ENCODE results near the gene RFPL4AL1.
"Not testable (repeated sequence)": the region's sequence is repeated elsewhere in the genome, so short reads cannot be mapped to it uniquely, and the experiment has no call there.

RFPL4AL1 gene

DNA sequence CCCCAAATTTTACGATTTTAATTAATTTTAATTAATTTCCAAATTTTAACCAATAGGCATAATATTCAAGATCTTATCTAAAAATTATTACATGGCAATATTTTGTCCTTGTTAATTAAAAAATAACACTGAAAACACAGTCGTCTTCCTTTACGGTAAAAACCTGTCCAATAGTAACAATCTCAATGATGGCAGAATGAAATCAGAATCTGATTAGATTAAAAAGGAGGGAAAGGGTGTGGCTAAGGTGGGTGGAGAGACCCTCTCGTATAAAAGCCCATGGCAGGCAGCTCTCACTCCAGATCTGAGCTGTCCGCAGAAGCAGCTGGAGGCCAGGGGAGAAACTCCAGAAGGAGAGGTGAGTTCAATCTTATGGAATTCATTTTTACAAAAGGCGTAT lies at the start of gene RFPL4AL1:
Gene RFPL4AL1 (plus strand): TSS at position 301 of the 400 bp plus-strand sequence. CDS start 2,687 bp downstream, outside the sequence.
- not testable (repeated sequence) for DNase-seq

DNA sequence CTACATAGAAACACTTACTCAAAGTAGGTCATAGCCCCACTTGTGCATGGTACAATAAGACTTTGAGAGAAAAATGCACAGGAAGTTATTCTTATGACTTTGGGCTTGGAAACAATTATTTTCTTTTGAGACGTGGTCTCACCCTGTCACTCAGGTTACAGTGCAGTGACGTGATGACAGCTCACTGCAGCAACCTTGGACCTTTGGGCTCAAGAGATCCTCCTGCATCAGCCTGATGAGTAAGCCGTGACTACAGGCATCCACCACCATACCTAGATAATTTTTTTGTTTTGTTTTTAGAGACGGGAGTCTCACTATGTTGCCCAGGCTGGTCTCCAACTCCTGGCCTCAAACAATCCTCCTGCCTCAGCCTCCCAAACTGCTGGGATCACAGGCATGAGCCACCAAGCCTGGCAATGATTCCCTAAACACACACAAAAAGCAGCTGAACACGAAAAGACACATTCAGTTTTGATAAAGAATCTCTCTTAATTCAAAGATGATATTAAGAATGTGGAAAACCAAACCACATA lies 48.6 kb upstream of the RFPL4AL1 start:
- no peak for DNase-seq

- DNase-seq = no peak
Measured at GRCh38 chr19:55720801-55721200, 48.1 kb upstream of the RFPL4AL1 start.

- no peak for DNase-seq
Measured at GRCh38 chr19:55723491-55723890, 45.4 kb upstream of the RFPL4AL1 start.

- DNase-seq = not testable (repeated sequence)
Measured at GRCh38 chr19:55730378-55730777, 38.5 kb upstream of the RFPL4AL1 start.

GRCh38 chr19:55738302-55738701 lies 30.6 kb upstream of the RFPL4AL1 start, which contains the start of gene NLRP9:
Gene NLRP9, minus strand, starts transcription at chr19:55738402. Its CDS starts 28 bp downstream, at chr19:55738374.
- no peak for DNase-seq

- DNase-seq = no peak
Measured at GRCh38 chr19:55750715-55751114, 18.2 kb upstream of the RFPL4AL1 start.

- no peak for DNase-seq
Measured at GRCh38 chr19:55753401-55753800, 15.5 kb upstream of the RFPL4AL1 start.

- DNase-seq = not testable (repeated sequence)
Measured at GRCh38 chr19:55756808-55757207, 12.1 kb upstream of the RFPL4AL1 start.

DNA sequence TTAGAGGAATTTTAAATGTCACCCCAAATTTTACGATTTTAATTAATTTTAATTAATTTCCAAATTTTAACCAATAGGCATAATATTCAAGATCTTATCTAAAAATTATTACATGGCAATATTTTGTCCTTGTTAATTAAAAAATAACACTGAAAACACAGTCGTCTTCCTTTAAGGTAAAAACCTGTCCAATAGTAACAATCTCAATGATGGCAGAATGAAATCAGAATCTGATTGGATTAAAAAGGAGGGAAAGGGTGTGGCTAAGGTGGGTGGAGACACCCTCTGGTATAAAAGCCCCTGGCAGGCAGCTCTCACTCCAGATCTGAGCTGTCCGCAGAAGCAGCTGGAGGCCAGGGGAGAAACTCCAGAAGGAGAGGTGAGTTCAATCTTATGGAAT lies 10.1 kb upstream of the RFPL4AL1 start, which contains the start of gene RFPL4A:
Gene RFPL4A (plus strand): TSS at position 301 of the 400 bp plus-strand sequence. CDS start 2,704 bp downstream, outside the sequence.
- DNase-seq = not testable (repeated sequence)

- DNase-seq = no peak
Measured at GRCh38 chr19:55766466-55766865, 2.5 kb upstream of the RFPL4AL1 start.

GRCh38 chr19:55769632-55770031 lies 714 bp downstream of the RFPL4AL1 start:
- DNase-seq = not testable (repeated sequence)

GRCh38 chr19:55777528-55777927 lies 8.6 kb downstream of the RFPL4AL1 start:
- no peak for DNase-seq

GRCh38 chr19:55778331-55778730 lies 9.4 kb downstream of the RFPL4AL1 start:
- DNase-seq = no peak

- no peak for DNase-seq
Measured at GRCh38 chr19:55781112-55781511, 12.2 kb downstream of the RFPL4AL1 start.

GRCh38 chr19:55795021-55795420 lies 26.1 kb downstream of the RFPL4AL1 start:
- no peak for DNase-seq

GRCh38 chr19:55801416-55801815 lies 32.5 kb downstream of the RFPL4AL1 start:
- DNase-seq = no peak

GRCh38 chr19:55802281-55802680 lies 33.4 kb downstream of the RFPL4AL1 start:
- DNase-seq = no peak

DNA sequence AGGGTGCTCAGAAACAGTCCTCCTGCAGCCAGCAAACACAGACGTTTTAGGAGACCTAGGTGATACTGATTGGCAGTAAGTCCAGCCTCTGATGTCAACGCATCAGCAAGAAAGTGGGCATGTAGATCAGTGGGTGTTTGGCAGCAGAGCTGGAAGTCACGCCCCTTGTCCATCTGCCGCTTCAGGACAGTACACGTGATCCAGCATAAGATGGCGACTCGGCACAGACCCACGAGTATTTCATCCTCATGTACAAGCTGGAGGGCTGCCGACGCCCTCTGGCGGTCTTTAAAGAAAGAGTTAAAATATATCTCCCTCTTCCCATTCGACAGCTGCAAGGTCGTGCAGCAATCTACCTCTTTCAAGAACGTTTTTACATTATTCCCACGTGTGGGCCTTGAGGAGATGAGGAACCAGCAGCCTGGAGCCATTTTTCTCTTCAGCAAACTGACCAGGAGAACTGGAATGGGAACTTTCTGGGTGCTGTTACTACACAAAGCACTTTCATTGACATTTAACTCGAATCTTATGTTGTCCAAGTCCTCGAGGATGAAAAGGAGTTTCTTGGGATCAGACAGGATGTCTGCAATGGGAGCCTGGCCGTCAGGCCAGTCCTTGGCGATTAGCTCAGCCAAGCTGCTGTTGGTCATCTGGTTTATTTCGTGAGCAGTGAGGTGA lies 40.6 kb downstream of the RFPL4AL1 start:
- DNase-seq = no peak

GRCh38 chr19:55811340-55811739 lies 42.4 kb downstream of the RFPL4AL1 start:
- DNase-seq = no peak

- DNase-seq = no peak
Measured at GRCh38 chr19:55812449-55812848, 43.5 kb downstream of the RFPL4AL1 start.

DNA sequence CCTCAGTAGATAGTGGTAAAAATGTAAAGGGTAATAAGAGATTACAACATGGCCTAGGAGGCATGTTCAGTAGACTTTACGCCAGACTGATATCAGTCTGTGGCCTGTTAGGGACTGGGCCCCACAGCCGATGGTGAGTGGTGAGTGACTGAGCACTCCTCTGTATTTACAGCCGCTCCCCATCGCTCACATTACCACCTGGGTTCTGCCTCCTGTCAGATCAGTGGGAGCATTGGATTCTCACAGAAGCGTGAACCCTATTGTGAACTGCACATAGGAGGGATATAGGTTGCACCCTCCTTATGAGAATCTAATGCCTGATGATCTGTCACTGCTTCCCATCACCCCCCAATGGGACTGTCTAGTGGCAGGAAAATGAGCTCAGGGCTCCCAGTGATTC lies 45.0 kb downstream of the RFPL4AL1 start:
- no peak for DNase-seq

DNA sequence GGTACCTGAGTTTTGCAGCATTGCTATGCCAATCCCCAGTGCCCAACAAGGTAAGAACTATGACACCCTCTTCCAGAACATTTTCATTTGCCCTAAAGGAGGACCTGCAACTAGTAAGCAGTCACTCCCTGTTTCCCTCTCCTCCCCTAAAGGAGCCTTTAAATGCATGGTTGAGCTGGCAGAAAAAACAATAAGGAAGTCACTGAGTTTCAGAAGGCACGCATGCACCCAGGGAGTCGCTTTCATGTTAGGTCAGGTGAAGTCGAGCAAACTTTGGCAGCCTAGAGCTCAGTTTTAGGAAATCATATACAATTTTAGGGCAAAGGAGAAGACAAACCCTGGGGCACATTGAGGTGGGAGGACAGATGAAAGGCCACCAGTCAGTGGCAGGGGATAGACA lies 51.1 kb downstream of the RFPL4AL1 start:
- DNase-seq = no peak

Measured in NCI-H1417 treated with DMSO at 0.1 percent for 48 hours (cell line).